GM18909 (cell line): ENCODE measurements around the gene PTPRM.

Experiments used
- ATAC-seq: cut with Tn5 transposase; IDR thresholded peaks from one replicate; pipeline ENCODE4 v1.9.1; 2021; ENCODE audit warnings: mild to moderate bottlenecking; ENCODE audit not compliant: unreplicated experiment, poor library complexity

Gene PTPRM

DNA sequence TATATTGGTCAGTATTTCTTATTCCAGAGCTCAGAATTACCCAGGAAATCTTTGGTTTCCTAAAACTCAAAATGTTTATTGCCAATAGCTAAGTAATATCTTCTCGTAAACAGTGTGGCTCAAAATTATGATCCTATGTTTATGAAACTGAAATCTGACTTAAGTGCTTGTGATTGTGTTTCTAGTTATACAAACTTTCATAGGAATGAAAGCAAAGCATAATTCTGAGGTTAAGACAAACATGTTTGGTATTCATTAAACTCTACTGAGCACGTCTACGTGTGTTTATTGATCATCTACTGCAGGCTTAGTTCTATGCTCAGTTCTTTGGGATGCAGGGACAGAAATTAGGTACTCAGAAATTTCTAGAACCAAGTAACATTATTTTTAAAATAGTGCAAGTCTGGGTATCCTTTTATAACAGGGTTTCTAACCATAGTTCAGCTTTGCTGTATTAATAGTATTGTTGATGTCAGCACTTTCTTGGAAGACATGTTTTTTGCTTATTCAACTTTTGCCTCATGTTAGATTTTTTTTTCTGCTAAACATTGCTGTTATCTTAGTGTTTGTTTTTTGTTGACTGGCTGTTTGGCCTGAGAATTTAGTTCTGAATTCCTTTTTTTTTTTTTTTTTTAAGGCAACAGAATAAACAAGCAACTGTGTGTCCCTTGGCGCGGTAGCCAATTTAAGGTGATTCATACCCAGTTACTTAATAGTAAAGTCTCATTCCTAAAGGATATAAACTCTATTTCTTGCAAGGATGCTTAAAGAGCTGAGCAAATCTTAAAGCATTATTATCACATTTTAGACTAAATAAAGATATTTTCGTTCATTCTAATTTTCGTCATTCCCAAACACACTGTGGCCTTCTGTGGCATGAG is 31.3 kb downstream of the PTPRM start:
- no peak for ATAC-seq

DNA sequence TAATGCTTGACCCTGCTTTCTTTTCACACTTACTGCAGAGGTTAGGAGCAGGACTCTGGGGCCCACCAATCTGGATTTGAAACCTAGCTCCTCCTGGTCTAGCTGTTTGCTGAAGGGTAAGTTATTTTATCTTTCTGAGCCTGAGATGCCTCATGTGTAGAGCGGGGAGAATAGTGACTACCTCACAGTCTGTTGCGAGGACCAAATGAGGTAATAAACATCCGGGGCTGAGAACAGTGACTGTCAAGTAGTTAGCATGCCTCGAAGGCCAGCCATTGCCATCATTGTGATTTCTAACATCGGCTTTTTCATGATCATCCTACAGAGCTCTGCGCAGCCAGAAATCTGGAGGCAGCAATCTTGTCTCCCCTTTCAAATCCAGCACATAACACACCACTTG is 32.9 kb downstream of the PTPRM start:
- ATAC-seq, result no peak

DNA sequence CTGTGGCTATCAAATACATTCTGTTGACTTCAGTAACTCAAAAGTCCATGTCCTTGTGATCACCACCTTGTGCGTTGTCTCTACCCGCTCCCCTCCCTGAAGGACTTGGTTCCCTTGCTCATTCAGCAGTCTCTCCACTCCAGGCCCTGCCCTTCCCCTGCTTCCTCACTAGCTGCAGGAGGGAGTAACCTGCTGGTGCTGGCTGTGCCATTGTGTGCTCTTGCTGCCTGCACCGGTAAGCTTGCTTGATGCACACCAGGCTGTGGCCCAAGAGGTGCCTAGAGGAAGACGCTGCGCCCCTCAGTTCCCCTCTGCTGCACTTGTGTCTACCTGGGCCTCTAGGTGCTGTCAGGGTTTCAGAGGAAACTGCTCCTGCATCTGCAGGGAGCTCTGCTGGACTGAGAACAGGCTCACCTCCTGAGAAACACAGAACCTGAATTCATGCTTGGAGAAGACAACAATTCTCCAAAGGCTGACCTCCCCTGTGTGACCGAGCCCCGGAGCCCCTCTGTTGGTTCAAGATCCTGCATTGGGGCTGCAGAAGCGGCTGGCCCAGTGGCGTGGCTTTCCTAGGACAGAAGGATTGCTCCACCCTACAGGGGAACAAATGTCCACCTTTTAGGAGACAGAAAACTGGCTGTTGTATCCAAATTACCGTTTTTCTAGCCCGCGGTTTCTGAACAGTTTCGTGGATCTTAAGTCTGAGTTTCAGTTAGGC is 33.6 kb downstream of the PTPRM start:
- ATAC-seq, result no peak

DNA sequence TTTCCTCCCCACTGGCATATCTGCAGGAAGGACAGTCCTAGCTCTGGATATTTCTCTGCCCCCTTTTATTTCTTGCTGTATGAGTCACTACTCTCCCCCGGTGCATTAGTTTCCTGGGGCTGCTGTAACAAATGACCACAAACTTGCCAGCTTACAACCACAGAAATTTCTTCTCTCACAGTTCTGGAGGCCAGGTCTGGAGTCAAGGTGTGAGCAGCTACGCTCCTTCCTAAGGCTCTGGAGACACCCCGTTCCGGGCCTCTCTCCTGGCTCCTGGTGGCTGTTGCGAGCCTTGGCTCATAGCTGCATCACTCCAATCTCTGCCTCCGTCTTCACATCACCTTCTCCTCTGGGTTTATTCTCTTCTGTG is 34.1 kb downstream of the PTPRM start:
- ATAC-seq, result no peak

DNA sequence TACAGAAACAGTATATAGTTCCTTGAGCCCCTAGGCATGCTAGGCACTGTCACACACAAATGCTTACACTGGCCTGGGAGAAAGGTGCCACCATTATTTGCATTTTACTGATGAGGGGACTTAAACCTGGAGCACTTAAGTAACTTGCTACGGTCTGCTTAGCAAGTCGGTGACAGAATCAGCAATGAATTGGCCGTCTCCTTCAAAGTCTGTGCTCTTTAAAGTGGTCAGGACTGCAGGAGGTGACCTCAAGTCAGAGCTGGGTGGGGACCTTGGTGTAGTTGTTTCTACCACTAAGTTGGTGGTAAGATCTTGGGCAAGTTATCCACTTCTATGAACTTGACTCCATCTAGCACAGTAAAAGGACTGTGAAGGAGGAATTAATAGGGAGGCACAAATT is 34.8 kb downstream of the PTPRM start:
- no peak for ATAC-seq

DNA sequence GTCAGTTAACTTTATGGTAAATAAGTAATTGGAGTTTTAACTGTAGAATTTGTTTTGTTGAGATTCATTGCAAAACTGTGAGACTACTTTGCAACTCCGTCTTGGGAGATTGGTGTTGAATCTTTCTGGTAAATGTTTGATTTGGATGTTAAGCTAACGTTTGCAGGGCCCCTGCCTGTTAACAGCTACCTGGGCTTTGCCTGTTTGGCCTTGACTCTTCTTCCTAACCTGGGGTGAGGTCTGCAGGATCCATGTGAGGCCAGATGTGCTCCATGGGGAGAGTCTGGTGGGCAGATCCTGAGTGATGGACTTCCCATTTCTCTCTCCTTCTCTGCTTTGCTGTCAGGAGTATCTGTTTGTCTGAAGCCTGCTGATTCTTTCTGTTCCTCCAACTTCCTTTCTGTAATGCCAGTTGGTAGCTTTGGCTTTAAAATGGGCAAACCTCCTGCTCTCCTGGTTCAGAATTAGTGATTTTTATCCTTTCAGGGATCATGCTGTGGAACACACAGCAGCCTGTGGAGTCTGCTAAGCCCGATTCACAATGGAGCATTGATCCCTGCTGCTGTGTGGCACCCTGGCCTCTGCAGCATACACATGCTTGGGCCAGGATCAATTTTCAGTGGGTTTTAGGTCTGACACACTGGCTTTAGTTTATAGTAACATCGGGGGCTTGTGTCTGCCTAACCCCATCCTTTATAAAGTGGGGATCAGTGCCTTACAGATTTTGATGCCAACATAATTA is 36.3 kb downstream of the PTPRM start:
- ATAC-seq, result no peak

DNA sequence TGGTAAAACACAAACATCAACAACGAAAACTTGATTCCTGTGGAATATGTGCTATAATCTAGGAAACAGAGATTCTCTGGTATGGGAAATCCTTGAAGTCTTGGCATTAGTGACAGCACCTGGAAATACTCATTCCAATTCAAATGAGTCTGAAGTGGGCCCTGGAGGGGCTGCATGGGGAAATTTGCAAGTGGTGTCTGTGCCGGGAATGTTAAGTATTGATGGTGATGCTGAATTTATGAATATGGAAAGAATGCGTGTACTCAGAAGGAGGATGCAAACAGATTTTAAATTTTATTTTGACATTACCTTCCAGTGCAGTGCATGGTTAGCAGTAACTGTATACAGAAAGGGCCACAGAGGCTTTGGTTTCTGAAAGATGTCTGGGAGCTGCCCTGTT is 37.2 kb downstream of the PTPRM start:
- no peak for ATAC-seq

DNA sequence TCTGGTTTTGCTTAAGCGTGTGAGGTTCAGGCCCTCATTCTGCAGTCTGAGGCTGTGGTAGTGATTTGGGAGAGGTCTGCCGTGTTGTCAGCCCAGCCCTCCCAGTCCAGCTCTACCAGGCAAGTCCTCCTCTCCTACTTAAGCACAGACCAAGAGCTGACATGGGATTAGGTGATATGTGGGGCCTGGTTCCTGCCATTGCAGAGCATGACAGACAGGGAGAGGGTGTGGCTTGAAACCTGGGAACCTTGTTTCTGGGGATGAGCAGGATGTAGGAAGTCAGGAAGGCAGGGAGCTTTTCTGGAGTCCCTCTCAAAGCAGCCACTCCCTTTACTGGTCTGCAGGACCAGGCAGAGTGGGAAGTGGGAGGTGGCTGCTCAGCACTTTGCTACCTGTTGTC is 38.6 kb downstream of the PTPRM start:
- no peak for ATAC-seq

DNA sequence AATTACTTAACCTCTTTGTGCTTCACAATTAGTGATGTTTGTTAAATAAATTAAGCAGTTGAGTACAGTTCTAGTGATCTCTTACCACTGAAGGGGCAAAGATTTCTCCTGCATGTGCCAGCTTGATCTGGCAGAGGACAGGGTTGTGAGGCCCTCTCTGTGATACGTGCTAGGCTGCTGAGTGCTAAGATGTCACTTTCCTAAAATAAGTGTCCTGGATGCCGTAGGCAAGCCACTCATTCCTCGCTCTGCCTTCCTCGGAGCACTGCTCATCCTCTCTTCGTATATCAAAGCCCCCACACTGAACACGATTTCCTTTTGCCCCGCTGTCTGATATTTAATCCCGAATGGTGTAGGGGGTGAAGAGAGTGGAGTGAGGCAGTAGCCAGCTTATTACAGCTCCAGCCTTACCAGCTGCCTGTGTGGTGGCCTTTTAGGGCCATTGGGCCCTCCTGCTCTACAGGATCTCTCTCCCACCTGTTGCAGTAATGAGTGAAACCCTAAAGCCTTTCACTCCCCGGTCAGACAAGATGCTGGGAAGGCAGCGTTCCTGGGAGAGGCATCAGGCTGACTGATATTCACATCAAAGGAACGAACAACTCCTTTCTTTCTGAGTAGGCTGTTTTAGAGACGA is 40.5 kb downstream of the PTPRM start:
- ATAC-seq, result no peak

DNA sequence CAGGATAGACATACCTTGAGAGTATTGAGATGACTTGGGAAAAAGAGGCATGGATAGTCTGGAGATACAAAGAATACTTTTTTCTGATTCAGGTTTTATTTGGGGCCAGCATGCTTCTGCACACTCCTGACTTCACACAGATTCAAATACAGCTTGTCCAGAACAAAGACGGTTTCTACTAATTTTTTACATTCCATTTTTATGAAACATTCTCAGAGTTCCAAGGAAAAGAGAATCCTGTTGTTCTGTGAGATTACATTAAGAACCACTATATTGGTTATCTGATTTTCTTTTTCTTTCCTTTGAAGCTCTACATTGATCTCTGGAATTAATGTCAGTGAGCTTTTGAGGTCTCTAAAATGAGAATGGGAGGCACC is 41.0 kb downstream of the PTPRM start:
- no peak for ATAC-seq

DNA sequence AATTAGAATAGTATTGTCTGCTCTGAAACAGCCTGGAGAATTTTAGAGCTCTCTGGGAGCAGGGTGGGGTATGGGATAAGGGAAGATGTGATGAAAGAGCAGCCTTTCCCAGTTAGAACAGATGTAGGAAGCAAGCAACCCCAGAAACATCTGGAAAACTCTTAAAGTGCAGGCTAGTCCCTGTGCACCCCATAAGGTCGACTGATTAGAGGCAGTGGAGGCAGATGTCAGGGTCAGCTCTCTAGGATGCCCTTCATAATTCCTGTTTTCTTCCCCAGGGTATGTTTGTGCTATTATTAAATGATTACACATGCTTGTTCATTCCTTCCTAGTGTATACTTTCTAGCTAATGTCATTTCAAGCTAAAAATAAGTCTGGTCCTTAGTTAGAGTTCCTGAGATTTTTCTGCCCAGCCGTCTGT is 41.7 kb downstream of the PTPRM start:
- ATAC-seq, result no peak

DNA sequence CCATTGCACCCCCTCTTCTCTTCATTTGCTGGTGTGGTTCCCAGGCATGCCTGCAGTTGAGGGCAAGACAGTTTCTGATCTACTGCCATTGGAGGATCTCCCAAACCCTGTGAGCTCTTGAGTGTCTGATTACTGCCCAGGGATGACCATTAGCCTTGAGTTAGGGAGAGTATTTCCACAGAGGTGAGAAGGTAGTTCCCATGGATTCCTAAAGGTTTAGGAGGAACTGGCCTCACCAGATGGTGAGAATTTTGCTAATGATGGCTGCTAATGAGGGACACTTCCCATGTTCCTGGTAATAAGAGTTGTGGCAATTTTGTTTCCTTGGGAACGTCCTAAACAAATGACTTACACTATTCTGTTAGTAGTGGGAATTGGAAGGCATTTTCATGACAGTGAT is 42.5 kb downstream of the PTPRM start:
- ATAC-seq, result no peak

DNA sequence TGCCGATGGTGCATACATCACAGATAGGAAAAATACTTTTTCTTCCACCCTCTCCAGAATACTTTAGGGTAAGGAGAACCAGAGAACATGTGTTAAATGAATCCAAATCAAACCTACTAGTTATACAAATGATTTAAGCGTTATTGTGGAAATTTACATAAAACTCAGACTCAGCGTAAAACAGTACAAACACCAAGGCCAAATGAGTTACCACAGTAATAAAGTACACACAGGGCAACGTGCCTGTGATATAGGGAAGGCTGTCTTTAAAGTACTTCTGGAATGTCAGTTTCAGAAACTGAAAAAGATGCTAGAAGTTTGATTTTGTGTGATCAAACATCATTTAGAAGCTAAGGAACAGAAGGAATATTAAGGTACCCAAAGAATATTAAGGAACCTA is 46.9 kb downstream of the PTPRM start:
- ATAC-seq, result no peak

DNA sequence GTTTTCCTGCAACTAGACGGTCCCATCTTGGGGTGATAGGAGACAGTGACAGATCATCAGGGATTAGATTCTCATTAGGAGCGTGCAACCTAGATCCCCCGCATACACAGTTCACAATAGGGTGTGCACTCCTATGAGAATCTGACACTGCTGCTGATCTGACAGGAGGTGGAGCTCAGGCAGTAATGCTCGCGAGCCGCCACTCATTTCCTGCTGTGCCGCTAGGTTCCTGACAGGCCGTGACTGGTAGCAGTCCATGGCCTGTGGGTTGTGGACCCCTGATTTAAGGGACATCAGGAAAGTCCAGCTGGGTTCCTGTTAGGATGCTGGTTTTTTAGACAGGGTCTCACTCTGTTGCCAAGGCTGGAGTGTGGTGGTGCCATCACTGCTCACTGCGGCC is 48.7 kb downstream of the PTPRM start:
- ATAC-seq, result no peak

DNA sequence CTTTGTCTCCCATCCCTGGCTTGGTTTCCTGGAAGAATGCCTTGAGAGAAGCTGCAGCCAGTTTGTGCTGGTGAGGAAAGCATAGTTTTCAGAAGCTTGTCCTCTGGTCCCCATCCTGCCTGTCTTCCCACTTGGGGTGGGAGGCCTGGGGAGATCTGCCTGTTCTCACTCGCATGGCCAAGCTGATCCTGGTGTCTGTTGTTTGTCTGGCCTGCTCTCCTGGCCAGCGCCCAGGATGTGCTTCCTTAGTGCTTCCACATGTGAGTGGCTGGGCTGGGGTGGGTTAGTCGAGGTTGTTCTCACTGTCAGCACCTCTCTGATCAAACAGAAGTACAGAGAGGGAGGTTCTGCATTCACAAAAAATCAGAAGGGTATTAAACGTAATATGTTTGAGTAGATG is 49.5 kb downstream of the PTPRM start:
- no peak for ATAC-seq

DNA sequence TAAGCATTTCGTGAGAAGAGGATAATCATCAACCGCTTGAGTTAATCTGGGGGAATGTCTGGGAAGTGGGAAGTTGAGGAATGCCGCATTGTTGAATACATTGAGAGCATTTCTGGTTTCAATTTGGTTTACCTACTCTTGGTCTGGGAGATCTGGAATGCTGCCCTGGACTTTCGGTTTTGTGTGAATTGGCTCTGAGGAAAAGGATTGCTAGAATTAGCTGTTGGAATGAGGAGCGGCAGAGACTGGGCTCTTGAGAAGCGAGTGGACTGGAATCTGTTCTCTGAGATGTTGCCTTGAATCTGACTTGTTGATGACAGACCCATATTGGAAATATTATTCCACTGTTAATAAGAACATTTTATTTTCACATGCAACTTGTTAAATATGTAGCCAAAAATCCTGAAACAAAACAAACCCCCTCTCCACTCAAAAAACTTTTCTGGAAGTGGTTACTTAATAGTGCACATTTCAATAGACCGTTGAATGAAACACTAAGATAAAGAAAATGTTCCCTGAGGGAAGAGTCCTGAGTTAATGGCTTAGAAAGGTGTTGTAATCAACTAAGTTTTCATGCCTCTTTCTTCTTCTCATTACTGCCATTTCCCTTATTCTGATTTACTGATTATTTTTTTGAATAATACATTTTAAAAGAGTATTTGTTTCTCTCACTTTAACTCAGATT is 50.8 kb downstream of the PTPRM start:
- ATAC-seq, result no peak

DNA sequence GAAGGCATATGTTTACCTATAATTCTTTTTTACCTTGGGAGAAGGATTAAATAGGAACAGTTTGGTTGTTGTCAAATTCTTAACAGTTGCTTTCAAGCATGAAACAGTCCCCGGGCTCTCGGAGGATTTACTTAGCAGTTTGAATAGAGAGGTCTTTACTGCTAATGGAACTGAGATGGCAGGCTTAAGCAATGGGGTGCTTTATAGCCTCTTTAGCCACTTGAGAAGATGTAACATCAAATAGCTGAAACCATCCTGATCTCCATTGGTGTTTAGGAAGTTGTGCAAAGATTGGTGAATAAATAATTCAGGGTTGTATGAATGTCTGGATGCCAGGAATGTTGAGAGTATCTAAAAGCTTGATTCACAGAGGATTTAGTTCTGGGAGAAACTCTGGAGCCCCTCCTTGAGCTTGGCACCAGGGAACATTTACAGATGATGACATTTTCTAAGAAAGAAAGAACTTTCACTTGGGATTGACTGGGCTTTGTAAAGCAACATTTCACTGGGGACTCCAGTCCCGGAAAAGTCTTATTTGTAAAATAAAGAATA is 51.9 kb downstream of the PTPRM start:
- no peak for ATAC-seq

DNA sequence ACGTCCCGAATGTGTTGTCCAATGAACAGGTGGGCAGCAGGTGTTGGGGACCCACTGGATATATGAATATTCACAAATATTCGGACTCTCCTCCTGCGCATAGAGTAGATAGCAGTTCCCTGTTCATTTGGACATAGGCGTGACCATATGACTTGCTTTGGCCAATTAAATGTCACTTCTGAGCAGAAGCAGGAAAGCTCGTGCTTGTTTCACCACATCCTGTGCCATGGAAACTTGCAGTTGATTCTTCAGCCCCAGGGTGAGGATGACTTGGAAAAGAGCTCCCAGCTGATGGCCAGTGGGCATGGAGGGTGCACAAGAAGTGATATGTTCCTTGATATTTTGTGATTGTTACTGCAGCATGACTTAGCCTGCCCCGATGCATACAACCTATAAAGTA is 52.6 kb downstream of the PTPRM start:
- ATAC-seq, result no peak

DNA sequence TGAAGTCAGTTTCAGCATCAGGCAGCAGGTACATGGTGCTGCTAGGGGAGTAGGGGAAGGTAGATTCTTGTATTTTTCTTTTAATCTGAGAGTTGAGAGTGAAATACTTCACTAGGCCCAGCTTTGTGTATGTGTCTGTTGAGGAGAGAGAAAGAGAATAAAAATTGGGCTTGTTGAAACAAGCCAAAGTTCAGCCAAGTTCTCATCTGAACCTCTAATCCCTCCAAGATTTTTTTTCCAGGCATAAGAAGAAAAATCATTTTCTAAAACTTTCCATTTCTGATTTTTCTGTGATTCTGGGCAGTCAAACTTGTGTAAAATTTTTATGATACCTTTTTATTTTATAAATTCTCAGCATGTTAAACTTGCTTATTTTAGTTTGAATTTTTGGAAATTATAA is 55.6 kb downstream of the PTPRM start:
- no peak for ATAC-seq

DNA sequence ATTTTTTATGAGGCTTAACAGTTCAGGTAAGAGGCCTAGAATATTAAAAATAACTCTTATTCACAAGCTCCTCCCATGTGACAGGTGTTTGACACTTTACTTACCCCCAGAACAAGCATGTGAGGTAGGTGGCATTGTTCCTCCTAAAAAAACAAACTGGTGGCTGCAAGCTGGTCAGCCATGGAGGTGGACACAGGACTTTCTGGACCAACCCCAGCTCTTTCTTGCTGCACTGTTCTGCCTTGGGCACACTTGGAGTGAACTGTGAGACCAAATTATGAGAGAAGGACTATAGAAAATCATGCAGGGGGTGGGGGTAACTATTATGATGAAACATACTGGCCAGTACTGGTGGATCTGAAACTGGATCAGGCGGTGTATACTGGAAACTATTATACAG is 56.6 kb downstream of the PTPRM start:
- ATAC-seq, result no peak
